Endodermal cell (in vitro differentiated cells): Measurements from ENCODE around the gene OCRL. TPM values are rescaled to one million over a fixed set of nuclear protein-coding genes. Genes with fewer than 3 reads are reported as not detected.
"Not testable (repeated sequence)": the region's sequence is repeated elsewhere in the genome, so short reads cannot be mapped to it uniquely, and the experiment has no call there.

Experiments used
- DNase-seq: peaks from one replicate; pipeline ENCODE4 v3.0.0-alpha.2; 2017
- H3K27ac ChIP-seq: 2 replicates; pipeline ENCODE4 v1.5.1; 2013; ENCODE audit warnings: mild to moderate bottlenecking, low read depth, low read length, moderate library complexity
- H3K27me3 ChIP-seq: 2 replicates; pipeline ENCODE4 v1.6.1; 2013; ENCODE audit warnings: mild to moderate bottlenecking, low read length, moderate library complexity; ENCODE audit not compliant: insufficient read depth, control insufficient read depth, poor library complexity, severe bottlenecking
- H3K36me3 ChIP-seq: 2 replicates; pipeline ENCODE4 v1.7.0; 2013; ENCODE audit warnings: mild to moderate bottlenecking, low read length, moderate library complexity; ENCODE audit not compliant: control insufficient read depth, insufficient read depth
- H3K4me1 ChIP-seq: one replicate; pipeline ENCODE4 v1.7.0; 2013; ENCODE audit warnings: low read length; ENCODE audit not compliant: control insufficient read depth, insufficient read depth
- H3K4me3 ChIP-seq: 2 replicates; pipeline ENCODE4 v1.5.1; 2013; ENCODE audit warnings: mild to moderate bottlenecking, low read length, moderate library complexity
- H3K9ac ChIP-seq: 2 replicates; pipeline ENCODE4 v1.6.1; 2013; ENCODE audit warnings: mild to moderate bottlenecking, low read length, moderate library complexity; ENCODE audit not compliant: poor library complexity, severe bottlenecking; ENCODE audit errors: extremely low read depth
- H3K9me3 ChIP-seq: 2 replicates; pipeline ENCODE4 v1.6.1; 2013; ENCODE audit warnings: mild to moderate bottlenecking, low read length, moderate library complexity; ENCODE audit not compliant: control insufficient read depth
- H3K27ac Mint-ChIP-seq: 2 replicates; pipeline ENCODE4 v1.8.0; 2020; ENCODE audit warnings: mixed read lengths
- H3K27me3 Mint-ChIP-seq: 2 replicates; pipeline ENCODE4 v1.8.0; 2021; ENCODE audit warnings: mild to moderate bottlenecking, mixed read lengths; ENCODE audit not compliant: insufficient read depth
- H3K36me3 Mint-ChIP-seq: 2 replicates; pipeline ENCODE4 v1.8.0; 2020; ENCODE audit warnings: low read depth, mixed read lengths
- H3K4me1 Mint-ChIP-seq: 2 replicates; pipeline ENCODE4 v1.8.0; 2020; ENCODE audit warnings: mixed read lengths
- H3K4me3 Mint-ChIP-seq: 2 replicates; pipeline ENCODE4 v1.8.0; 2020; ENCODE audit warnings: mild to moderate bottlenecking, moderate library complexity, mixed read lengths
- H3K9me3 Mint-ChIP-seq: 2 replicates; pipeline ENCODE4 v1.8.0; 2020; ENCODE audit warnings: mild to moderate bottlenecking, mixed read lengths
- CTCF ChIP-seq: fragments of 200-600 bp; sonication (generic); conservative IDR thresholded peaks from 2 replicates; pipeline ENCODE4 v1.5.0; 2021; ENCODE audit warnings: antibody characterized with exemption, mild to moderate bottlenecking
- WGBS, 2 experiments: methylation state at CpG; one replicate each; pipeline versions ENCODE4 v1.1.5 to v1.1.7; 2013; ENCODE audit warnings: missing lambda C conversion rate in 2 of 2, mixed read lengths in 1 of 2; ENCODE audit not compliant: insufficient coverage in 1 of 2, insufficient read length in 1 of 2; 5-methylcytosine and 5-hydroxymethylcytosine counted together
- total RNA-seq, 2 donors: library from RNA; stranded (reverse); fragmentation: NEBNext Ultra II Directional in 1 of 2; extraction: Animal tissue kit (Norgen Biotek cat#: 25700) in 1 of 2; gene quantifications; 2 replicates in 1 of 2; 3 replicates in 1 of 2; pipeline ENCODE4 v1.2.1, GENCODE V29; 2021

The OCRL gene
- total RNA-seq, 2 donors from 2014 or later, result 14.2 to 27.0 TPM

- H3K9ac ChIP-seq, result no peak overlapping the region
- H3K4me1 Mint-ChIP-seq, result no peaks in the 10 kb centered on the region
- no peak overlapping the region for H3K4me3 ChIP-seq
- H3K9me3 Mint-ChIP-seq, result no peaks in the 10 kb centered on the region
- peaks cover 45% of the 10 kb centered on the region for H3K36me3 Mint-ChIP-seq
- H3K9me3 ChIP-seq, result no peaks in the 10 kb centered on the region
- H3K4me1 ChIP-seq, result no peaks in the 10 kb centered on the region
- H3K27ac Mint-ChIP-seq, result no peak overlapping the region
- no peak for TF ChIP-seq CTCF
- H3K36me3 ChIP-seq, result peaks cover 18% of the 10 kb centered on the region
- WGBS, 2 experiments, result 100% methylated on average over 1 of the region's 1 CpG; no CpG with 5 or more reads in 1 of the 2 experiments
- no peaks in the 10 kb centered on the region for H3K27me3 ChIP-seq
- no peak overlapping the region for H3K27ac ChIP-seq
- H3K4me3 Mint-ChIP-seq, result no peak overlapping the region
- no peak for DNase-seq
- H3K27me3 Mint-ChIP-seq, result no peaks in the 10 kb centered on the region
Observed at GRCh38 chrX:129549124-129549523, 9.1 kb downstream of the OCRL start.

- DNase-seq, result no peak
- H3K36me3 ChIP-seq, result peaks cover 10% of the 10 kb centered on the region
- H3K27ac ChIP-seq, result no peak overlapping the region
- Mint-ChIP-seq H3K4me3 (no peak overlapping the region), H3K4me1 (no peaks in the 10 kb centered on the region), H3K9me3 (no peaks in the 10 kb centered on the region), H3K27me3 (no peaks in the 10 kb centered on the region), H3K27ac (no peak overlapping the region), H3K36me3 (peaks cover 46% of the 10 kb centered on the region)
- 75 to 92% methylated on average over 1 to 3 of the region's 3 CpGs for WGBS, 2 experiments
- no peak for TF ChIP-seq CTCF
- H3K4me3 ChIP-seq, result no peak overlapping the region
- no peaks in the 10 kb centered on the region for H3K4me1 ChIP-seq
- no peak overlapping the region for H3K9ac ChIP-seq
- H3K27me3 ChIP-seq, result no peaks in the 10 kb centered on the region
- no peaks in the 10 kb centered on the region for H3K9me3 ChIP-seq
Observed at GRCh38 chrX:129553619-129554288, 13.7 kb downstream of the OCRL start.

- H3K9me3 Mint-ChIP-seq, H3K4me1 Mint-ChIP-seq, H3K4me3 Mint-ChIP-seq, H3K4me1 ChIP-seq, H3K27me3 Mint-ChIP-seq, H3K9me3 ChIP-seq, H3K27ac ChIP-seq, DNase-seq, H3K9ac ChIP-seq, H3K27me3 ChIP-seq, H3K27ac Mint-ChIP-seq, H3K4me3 ChIP-seq: not testable (repeated sequence)
- 98 to 100% methylated on average over 4 to 5 of the region's 8 CpGs for WGBS, 2 experiments
- H3K36me3 ChIP-seq, result peaks cover 12% of the 10 kb centered on the region
- peaks cover 47% of the 10 kb centered on the region for H3K36me3 Mint-ChIP-seq
Observed at GRCh38 chrX:129554816-129555215, 14.8 kb downstream of the OCRL start.
